LNCAP (cell line): ENCODE data around the gene NHS.

Experiments used
- TF ChIP-seq, protein P1 (sequence below): fragments of 450-650 bp; IDR thresholded peaks from 2 replicates; pipeline ENCODE4 v1.5.1; 2017; ENCODE audit warnings: mild to moderate bottlenecking

Gene NHS

DNA sequence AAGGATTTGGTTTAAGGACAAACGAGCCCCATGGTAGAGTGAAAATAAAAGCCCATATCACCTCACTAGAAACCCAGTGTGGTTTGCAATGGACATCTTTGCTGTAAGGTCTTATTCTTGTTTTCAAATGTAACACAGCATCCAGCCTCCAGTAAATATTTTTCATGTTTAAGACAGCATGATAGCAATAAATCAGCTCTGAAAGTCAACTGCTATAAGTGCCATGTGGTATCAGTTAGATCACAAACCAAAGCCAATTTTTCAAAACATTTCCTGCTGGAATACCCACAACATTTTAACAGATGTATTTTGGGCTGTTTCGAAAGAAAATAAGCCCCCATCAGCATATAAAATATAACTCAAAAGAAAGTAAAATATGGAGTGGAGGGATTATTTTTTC lies 338.3 kb downstream of the NHS start:
- TF ChIP-seq, protein P1, sequence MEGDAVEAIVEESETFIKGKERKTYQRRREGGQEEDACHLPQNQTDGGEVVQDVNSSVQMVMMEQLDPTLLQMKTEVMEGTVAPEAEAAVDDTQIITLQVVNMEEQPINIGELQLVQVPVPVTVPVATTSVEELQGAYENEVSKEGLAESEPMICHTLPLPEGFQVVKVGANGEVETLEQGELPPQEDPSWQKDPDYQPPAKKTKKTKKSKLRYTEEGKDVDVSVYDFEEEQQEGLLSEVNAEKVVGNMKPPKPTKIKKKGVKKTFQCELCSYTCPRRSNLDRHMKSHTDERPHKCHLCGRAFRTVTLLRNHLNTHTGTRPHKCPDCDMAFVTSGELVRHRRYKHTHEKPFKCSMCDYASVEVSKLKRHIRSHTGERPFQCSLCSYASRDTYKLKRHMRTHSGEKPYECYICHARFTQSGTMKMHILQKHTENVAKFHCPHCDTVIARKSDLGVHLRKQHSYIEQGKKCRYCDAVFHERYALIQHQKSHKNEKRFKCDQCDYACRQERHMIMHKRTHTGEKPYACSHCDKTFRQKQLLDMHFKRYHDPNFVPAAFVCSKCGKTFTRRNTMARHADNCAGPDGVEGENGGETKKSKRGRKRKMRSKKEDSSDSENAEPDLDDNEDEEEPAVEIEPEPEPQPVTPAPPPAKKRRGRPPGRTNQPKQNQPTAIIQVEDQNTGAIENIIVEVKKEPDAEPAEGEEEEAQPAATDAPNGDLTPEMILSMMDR, result no peak

GRCh38 chrX:17718649-17719165 lies 343.7 kb downstream of the NHS start:
- TF ChIP-seq, protein P1, result no peak

DNA sequence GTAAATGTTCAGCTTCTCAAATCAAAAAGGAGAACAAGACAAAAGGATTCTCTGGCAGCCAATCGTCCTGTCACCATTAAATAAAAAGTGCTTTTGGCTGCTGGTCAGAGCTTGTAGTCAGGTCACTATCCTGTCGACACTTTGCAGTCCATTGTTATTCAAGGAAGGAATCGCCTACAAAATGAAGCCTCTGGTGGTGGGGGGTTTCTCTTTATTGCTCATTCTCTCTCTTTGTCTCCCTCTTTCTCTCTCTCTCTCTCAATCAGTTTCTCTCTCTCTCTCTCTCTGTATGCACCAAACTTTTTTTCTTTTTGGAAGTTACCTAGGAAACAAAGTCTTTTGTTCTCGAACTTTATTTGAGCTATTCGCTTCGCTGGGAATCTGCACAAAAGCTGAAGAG lies 344.7 kb downstream of the NHS start:
- TF ChIP-seq, protein P1, result no peak

- TF ChIP-seq, protein P1, result no peak
Observed at GRCh38 chrX:17721715-17722114, 346.7 kb downstream of the NHS start.

DNA sequence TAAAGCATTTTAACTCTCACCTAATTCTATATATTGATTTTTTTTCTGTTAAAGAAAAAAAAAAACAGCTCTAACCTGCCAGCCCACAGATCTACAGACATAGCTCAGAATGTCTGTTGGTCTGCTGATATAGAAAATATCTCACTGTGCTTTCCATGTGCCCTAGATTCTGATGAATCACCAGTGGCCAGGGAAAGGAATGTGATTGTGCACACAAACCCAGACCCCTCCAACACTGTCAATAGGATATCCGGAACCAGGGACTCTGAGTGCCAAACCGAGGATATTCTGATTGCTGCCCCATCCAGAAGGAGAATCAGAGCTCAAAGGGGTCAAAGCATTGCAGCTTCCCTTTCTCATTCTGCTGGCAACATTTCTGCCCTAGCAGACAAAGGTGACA lies 350.2 kb downstream of the NHS start:
- TF ChIP-seq, protein P1, result no peak

DNA sequence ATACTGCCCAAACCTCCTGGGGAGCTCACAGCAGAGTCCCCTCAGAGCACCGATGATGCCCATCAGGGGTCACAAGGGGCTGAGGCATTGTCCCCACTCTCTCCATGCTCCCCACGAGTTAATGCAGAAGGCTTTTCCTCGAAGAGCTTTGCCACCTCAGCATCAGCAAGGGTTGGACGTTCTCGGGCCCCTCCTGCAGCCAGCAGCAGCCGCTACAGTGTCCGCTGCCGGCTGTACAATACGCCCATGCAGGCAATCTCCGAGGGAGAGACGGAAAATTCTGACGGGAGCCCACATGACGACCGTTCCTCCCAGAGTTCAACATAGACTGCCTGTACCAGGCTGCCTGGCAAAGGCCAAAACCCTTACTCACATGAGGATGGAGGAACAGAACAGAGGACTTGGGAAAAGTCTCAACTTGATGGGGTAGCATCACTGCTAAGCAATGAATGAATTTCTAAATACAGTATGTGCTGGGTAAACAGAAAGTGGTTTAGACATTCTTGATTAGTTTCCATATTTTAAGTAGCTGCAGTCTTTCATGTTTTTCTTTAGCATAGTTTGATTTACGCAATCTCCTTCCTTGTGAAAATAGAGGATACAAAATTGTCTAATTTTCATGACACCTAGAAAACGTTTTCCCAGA lies 357.3 kb downstream of the NHS start:
- TF ChIP-seq, protein P1, result no peak

DNA sequence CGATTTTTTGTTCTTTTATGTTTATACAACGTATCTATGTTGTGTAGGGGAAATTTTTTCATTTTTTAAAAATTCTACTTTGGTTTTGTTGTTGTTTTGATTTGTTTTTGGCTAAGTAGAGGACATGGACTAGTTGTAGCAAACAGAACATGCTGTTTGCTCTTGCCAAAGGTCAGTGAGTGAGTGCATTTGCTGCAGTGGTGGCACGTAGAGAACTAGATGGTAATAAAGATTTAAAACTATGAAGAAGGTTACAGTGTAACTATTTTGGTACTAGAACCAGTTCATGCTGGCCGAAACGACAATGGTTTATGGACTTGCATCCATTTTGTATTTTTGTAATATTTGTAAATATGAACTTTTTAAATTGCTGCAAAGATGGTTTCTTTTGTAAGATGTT lies 360.4 kb downstream of the NHS start:
- TF ChIP-seq, protein P1, result no peak

GRCh38 chrX:17736478-17736855 lies 361.5 kb downstream of the NHS start:
- TF ChIP-seq, protein P1, result no peak
